Measurements from ENCODE around the gene STAG1. TPM values are rescaled to one million over a fixed set of nuclear protein-coding genes. Genes with fewer than 3 reads are reported as not detected.

STAG1 gene
- total RNA-seq, 1 donor from 2014 or later: 24.1 TPM

DNA sequence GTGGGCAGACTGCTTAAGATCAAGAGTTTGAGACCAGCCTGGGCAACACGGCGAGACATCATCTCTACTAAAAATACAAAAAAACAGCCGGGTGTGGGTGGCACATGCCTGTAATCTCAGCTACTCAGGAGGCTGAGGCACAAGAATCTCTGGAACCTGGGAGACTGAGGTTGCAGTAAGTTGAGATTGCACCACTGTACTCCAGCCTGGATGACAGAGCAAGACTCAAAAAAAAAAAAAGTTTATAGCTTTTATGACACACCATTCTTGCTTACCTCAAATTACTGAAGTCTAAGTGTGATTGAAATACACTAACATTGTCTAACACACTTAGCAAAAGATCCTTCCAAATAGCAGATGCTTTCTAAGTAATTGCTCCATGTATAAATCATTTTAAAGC, 207.6 kb downstream of the STAG1 start:
- peaks cover 3% of the 10 kb centered on the region for H3K79me2 ChIP-seq (ENCODE audit: insufficient read depth, low read length)
- no peak for TF ChIP-seq EZH2 (IDR thresholded peaks at IDR 0.05; ENCODE audit: insufficient read depth, low read length)
- TF ChIP-seq, protein P1, sequence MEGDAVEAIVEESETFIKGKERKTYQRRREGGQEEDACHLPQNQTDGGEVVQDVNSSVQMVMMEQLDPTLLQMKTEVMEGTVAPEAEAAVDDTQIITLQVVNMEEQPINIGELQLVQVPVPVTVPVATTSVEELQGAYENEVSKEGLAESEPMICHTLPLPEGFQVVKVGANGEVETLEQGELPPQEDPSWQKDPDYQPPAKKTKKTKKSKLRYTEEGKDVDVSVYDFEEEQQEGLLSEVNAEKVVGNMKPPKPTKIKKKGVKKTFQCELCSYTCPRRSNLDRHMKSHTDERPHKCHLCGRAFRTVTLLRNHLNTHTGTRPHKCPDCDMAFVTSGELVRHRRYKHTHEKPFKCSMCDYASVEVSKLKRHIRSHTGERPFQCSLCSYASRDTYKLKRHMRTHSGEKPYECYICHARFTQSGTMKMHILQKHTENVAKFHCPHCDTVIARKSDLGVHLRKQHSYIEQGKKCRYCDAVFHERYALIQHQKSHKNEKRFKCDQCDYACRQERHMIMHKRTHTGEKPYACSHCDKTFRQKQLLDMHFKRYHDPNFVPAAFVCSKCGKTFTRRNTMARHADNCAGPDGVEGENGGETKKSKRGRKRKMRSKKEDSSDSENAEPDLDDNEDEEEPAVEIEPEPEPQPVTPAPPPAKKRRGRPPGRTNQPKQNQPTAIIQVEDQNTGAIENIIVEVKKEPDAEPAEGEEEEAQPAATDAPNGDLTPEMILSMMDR (IDR thresholded peaks at IDR 0.05; ENCODE audit: insufficient read depth, low read depth, low read length): no peak
- Mint-ChIP-seq H3K27me3 (ENCODE audit: low read depth, unreplicated experiment) (no peaks in the 10 kb centered on the region), H3K4me1 (ENCODE audit: low read depth, unreplicated experiment) (peaks cover 8% of the 10 kb centered on the region), H3K4me3 (ENCODE audit: unreplicated experiment) (no peak overlapping the region), H3K36me3 (ENCODE audit: low read depth, unreplicated experiment) (peaks cover 3% of the 10 kb centered on the region), H3K27ac (ENCODE audit: unreplicated experiment) (no peak overlapping the region), H3K9me3 (ENCODE audit: unreplicated experiment) (no peaks in the 10 kb centered on the region)
- no peak overlapping the region for H3K27ac ChIP-seq (ENCODE audit: low read depth, low read length)
- H3K4me3 ChIP-seq (ENCODE audit: insufficient read depth, low read depth, low read length): no peak overlapping the region
- DNase-seq (ENCODE audit: low read depth): no peak
- peaks cover 4% of the 10 kb centered on the region for H3K4me1 ChIP-seq (ENCODE audit: insufficient read depth, low read length)
- H3K27me3 ChIP-seq (ENCODE audit: insufficient read depth, low read length): no peaks in the 10 kb centered on the region
- FAIRE-seq: no peak
- H3K9me3 ChIP-seq (ENCODE audit: insufficient read depth, low read depth, low read length): no peaks in the 10 kb centered on the region
- no peak overlapping the region for H3K4me2 ChIP-seq (ENCODE audit: low read length)
- H2AFZ ChIP-seq (ENCODE audit: low read depth, low read length): no peak overlapping the region
- no peak overlapping the region for H3K9ac ChIP-seq (ENCODE audit: low read length)
- peaks cover 4% of the 10 kb centered on the region for H4K20me1 ChIP-seq (ENCODE audit: insufficient read depth, low read length)
- no peaks in the 10 kb centered on the region for H3K36me3 ChIP-seq (ENCODE audit: insufficient read depth, low read length)

DNA sequence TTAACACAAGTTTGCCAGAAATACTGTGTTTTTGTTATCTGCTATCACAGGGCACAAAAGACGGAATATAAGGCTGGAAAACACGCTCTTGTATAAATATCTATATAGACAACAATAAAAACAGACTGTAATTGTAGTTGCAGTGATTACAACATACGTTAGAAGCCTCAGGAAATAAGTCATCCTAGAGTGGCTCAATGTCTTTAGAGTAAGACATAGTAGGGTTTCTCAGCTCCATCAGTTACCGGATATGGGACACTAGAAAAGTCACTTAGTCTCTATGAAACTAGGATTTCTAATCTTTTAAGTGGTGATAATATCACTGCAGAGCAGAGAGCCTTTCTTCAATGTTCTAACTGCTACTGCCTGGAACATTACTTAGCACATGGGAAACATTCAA, 208.8 kb downstream of the STAG1 start:
- H3K36me3 Mint-ChIP-seq (ENCODE audit: low read depth, unreplicated experiment): peaks cover under 1% of the 10 kb centered on the region

DNA sequence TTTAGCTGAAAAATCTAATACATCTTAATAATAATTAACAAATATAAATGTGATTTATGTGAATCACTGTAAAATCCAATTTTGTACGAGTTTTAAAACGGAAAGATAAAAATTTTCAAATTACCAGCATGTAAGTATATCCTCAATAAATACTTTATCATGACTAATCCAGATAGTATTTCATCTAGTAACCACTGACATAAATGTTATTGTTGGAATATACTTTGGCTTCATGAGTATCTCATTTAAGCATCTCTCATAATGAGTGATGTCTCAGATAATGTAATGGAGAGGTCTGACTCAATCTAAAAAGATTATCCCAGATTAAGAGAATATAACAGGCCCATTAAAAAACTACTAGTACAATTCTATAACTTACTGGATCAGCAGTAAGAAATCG, 216.3 kb downstream of the STAG1 start:
- no peak overlapping the region for H3K4me2 ChIP-seq (ENCODE audit: low read length)
- FAIRE-seq (peak; percentile 56), DNase-seq (ENCODE audit: low read depth) (peak; percentile 48)
- Mint-ChIP-seq H3K9me3 (ENCODE audit: unreplicated experiment) (no peaks in the 10 kb centered on the region), H3K4me3 (ENCODE audit: unreplicated experiment) (no peak overlapping the region), H3K27me3 (ENCODE audit: low read depth, unreplicated experiment) (no peaks in the 10 kb centered on the region), H3K27ac (ENCODE audit: unreplicated experiment) (no peak overlapping the region), H3K36me3 (ENCODE audit: low read depth, unreplicated experiment) (peaks cover 7% of the 10 kb centered on the region), H3K4me1 (ENCODE audit: low read depth, unreplicated experiment) (no peaks in the 10 kb centered on the region)
- H3K27me3 ChIP-seq (ENCODE audit: insufficient read depth, low read length): no peaks in the 10 kb centered on the region
- H3K27ac ChIP-seq (ENCODE audit: low read depth, low read length): no peak overlapping the region
- TF ChIP-seq, protein P1 (IDR thresholded peaks at IDR 0.05; ENCODE audit: insufficient read depth, low read depth, low read length): no peak
- H3K9ac ChIP-seq (ENCODE audit: low read length): no peak overlapping the region
- peaks cover 6% of the 10 kb centered on the region for H3K79me2 ChIP-seq (ENCODE audit: insufficient read depth, low read length)
- H3K9me3 ChIP-seq (ENCODE audit: insufficient read depth, low read depth, low read length): no peaks in the 10 kb centered on the region
- no peak overlapping the region for H3K4me3 ChIP-seq (ENCODE audit: insufficient read depth, low read depth, low read length)
- no peaks in the 10 kb centered on the region for H3K4me1 ChIP-seq (ENCODE audit: insufficient read depth, low read length)
- peaks cover 4% of the 10 kb centered on the region for H4K20me1 ChIP-seq (ENCODE audit: insufficient read depth, low read length)
- no peak overlapping the region for H2AFZ ChIP-seq (ENCODE audit: low read depth, low read length)
- no peaks in the 10 kb centered on the region for H3K36me3 ChIP-seq (ENCODE audit: insufficient read depth, low read length)

More for the DNA sequence above, 208.8 kb downstream of the STAG1 start:
- DNase-seq (ENCODE audit: low read depth) (no peak), FAIRE-seq (no peak)
- no peak overlapping the region for H3K27ac Mint-ChIP-seq (ENCODE audit: unreplicated experiment)
- H3K36me3 ChIP-seq (ENCODE audit: insufficient read depth, low read length): no peaks in the 10 kb centered on the region
- no peak overlapping the region for H3K4me3 Mint-ChIP-seq (ENCODE audit: unreplicated experiment)
- no peak overlapping the region for H3K4me2 ChIP-seq (ENCODE audit: low read length)
- H3K9me3 Mint-ChIP-seq (ENCODE audit: unreplicated experiment): no peaks in the 10 kb centered on the region
- TF ChIP-seq, protein P1 (IDR thresholded peaks at IDR 0.05; ENCODE audit: insufficient read depth, low read depth, low read length): no peak
- no peak for TF ChIP-seq EZH2 (IDR thresholded peaks at IDR 0.05; ENCODE audit: insufficient read depth, low read length)
- peaks cover 4% of the 10 kb centered on the region for H4K20me1 ChIP-seq (ENCODE audit: insufficient read depth, low read length)
- peaks cover 4% of the 10 kb centered on the region for H3K4me1 ChIP-seq (ENCODE audit: insufficient read depth, low read length)
- H2AFZ ChIP-seq (ENCODE audit: low read depth, low read length): no peak overlapping the region
- H3K27me3 Mint-ChIP-seq (ENCODE audit: low read depth, unreplicated experiment): no peaks in the 10 kb centered on the region
- H3K4me3 ChIP-seq (ENCODE audit: insufficient read depth, low read depth, low read length): no peak overlapping the region
- H3K27ac ChIP-seq (ENCODE audit: low read depth, low read length): no peak overlapping the region
- H3K27me3 ChIP-seq (ENCODE audit: insufficient read depth, low read length): no peaks in the 10 kb centered on the region
- H3K79me2 ChIP-seq (ENCODE audit: insufficient read depth, low read length): peaks cover 3% of the 10 kb centered on the region
- no peak overlapping the region for H3K9ac ChIP-seq (ENCODE audit: low read length)
- peaks cover 8% of the 10 kb centered on the region for H3K4me1 Mint-ChIP-seq (ENCODE audit: low read depth, unreplicated experiment)
- H3K9me3 ChIP-seq (ENCODE audit: insufficient read depth, low read depth, low read length): no peaks in the 10 kb centered on the region

Measured in astrocyte (in vitro differentiated cells and primary cell).